IPS-15b (cell line): Measurements from ENCODE around the gene CALN1.
"Not testable (repeated sequence)": the region's sequence is repeated elsewhere in the genome, so short reads cannot be mapped to it uniquely, and the experiment has no call there.

ENCODE experiments used
- H3K27me3 ChIP-seq: one replicate; pipeline ENCODE4 v1.6.1; 2013; ENCODE audit warnings: low read length; ENCODE audit not compliant: control insufficient read depth, insufficient read depth
- H3K36me3 ChIP-seq: one replicate; pipeline ENCODE4 v1.6.1; 2013; ENCODE audit warnings: low read length; ENCODE audit not compliant: control insufficient read depth, insufficient read depth
- H3K4me1 ChIP-seq: one replicate; pipeline ENCODE4 v1.6.1; 2013; ENCODE audit warnings: mild to moderate bottlenecking, low read length; ENCODE audit not compliant: control insufficient read depth, insufficient read depth
- H3K4me3 ChIP-seq: one replicate; pipeline ENCODE4 v1.5.1; 2013; ENCODE audit warnings: low read depth, low read length
- H3K9ac ChIP-seq: one replicate; pipeline ENCODE4 v1.6.1; 2013; ENCODE audit warnings: low read depth, mild to moderate bottlenecking, low read length
- H3K9me3 ChIP-seq: one replicate; pipeline ENCODE4 v1.6.1; 2013; ENCODE audit warnings: mild to moderate bottlenecking, low read length; ENCODE audit not compliant: control insufficient read depth, insufficient read depth

The CALN1 gene

GRCh38 chr7:72406820-72407403, 5.2 kb downstream of the CALN1 start:
- H3K36me3 ChIP-seq = no peaks in the 10 kb centered on the region
- H3K9me3 ChIP-seq = no peaks in the 10 kb centered on the region
- no peaks in the 10 kb centered on the region for H3K4me1 ChIP-seq
- H3K4me3 ChIP-seq = no peak overlapping the region
- no peak overlapping the region for H3K9ac ChIP-seq
- no peaks in the 10 kb centered on the region for H3K27me3 ChIP-seq

GRCh38 chr7:72405871-72406270, 6.3 kb downstream of the CALN1 start:
- H3K4me1 ChIP-seq = no peaks in the 10 kb centered on the region
- no peak overlapping the region for H3K4me3 ChIP-seq
- H3K9me3 ChIP-seq = no peaks in the 10 kb centered on the region
- H3K36me3 ChIP-seq = no peaks in the 10 kb centered on the region
- no peak overlapping the region for H3K9ac ChIP-seq
- no peaks in the 10 kb centered on the region for H3K27me3 ChIP-seq

DNA sequence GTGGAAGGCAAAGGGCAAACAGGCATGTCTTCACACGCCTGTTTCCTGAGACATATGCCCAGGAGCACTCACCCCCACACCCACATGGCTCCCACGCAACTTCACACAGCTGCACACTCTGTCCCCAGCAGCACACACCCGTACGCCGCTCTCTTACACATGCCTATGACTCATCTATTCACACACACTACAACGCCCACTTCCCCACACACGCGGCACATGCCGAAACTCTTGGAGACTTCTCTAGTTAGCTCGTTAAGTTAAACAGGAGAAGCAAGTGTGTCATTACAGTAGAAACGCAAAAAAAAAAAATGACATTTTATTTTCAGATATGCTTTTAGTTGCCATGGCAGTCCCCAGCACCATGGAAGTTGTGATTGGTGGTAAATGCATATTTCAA, 6.7 kb downstream of the CALN1 start:
- Histone ChIP-seq H3K9me3 (no peaks in the 10 kb centered on the region), H3K27me3 (no peaks in the 10 kb centered on the region), H3K4me1 (no peaks in the 10 kb centered on the region), H3K9ac (no peak overlapping the region), H3K4me3 (no peak overlapping the region), H3K36me3 (no peaks in the 10 kb centered on the region)

DNA sequence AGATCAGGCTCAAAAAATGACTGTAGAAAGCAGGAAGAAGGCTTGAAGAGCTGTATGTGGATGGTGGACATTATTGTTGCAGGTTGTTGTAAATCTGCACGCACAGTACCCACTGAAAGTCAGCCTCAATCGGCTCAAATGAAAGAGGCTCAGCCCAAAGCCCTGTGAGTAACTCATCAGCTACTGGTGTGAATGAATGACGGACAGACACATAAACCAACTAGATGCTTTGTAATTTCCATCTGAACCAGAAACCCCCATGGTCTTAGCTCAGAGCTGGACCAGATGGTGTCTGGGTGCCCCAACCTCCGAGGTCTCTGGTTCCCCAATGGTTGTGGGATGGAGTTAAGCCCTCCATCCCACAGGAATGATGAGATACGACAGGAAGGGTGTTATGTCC, 7.4 kb downstream of the CALN1 start:
- H3K4me3 ChIP-seq = no peak overlapping the region
- no peaks in the 10 kb centered on the region for H3K27me3 ChIP-seq
- no peaks in the 10 kb centered on the region for H3K9me3 ChIP-seq

DNA sequence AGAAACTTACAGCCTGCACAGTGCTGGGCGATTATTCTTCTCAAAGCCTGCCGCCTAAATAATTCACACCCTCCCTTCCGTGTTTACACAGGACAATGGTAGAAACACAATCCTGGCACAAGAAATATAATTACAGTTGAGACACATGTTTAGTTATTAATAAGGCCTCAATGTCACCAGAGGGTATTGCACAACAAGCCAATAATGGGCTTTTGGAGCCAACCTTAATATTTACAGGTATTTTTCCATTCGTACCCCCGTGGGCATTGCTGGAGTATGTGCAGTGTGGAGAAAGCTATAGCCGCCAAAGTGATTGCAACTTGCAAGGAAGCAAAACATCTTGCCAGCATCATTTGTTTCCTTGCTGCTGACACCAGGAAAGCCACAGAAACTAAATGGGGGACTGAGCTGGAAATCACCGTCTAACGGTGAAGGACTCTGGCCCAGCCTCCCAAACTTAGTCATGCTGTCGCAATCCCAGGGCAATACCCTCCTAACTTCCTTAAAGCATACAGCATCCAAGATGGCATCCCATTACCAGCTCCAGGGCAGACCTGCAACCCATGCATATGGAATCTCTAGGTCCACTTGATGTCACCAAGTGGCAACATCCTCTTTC, 8.6 kb downstream of the CALN1 start:
- H3K4me3 ChIP-seq = no peak overlapping the region
- no peaks in the 10 kb centered on the region for H3K27me3 ChIP-seq
- no peaks in the 10 kb centered on the region for H3K4me1 ChIP-seq
- no peaks in the 10 kb centered on the region for H3K9me3 ChIP-seq
- H3K36me3 ChIP-seq = no peaks in the 10 kb centered on the region
- H3K9ac ChIP-seq = no peak overlapping the region

More for the DNA sequence above, 7.4 kb downstream of the CALN1 start:
- H3K4me1 ChIP-seq = no peaks in the 10 kb centered on the region
- H3K36me3 ChIP-seq = no peaks in the 10 kb centered on the region
- no peak overlapping the region for H3K9ac ChIP-seq

- H3K27me3 ChIP-seq = no peaks in the 10 kb centered on the region
- H3K9me3 ChIP-seq = no peaks in the 10 kb centered on the region
- no peaks in the 10 kb centered on the region for H3K36me3 ChIP-seq
- H3K4me3 ChIP-seq = no peak overlapping the region
- no peaks in the 10 kb centered on the region for H3K4me1 ChIP-seq
- no peak overlapping the region for H3K9ac ChIP-seq
Observed at GRCh38 chr7:72394016-72394415, 18.1 kb downstream of the CALN1 start.

DNA sequence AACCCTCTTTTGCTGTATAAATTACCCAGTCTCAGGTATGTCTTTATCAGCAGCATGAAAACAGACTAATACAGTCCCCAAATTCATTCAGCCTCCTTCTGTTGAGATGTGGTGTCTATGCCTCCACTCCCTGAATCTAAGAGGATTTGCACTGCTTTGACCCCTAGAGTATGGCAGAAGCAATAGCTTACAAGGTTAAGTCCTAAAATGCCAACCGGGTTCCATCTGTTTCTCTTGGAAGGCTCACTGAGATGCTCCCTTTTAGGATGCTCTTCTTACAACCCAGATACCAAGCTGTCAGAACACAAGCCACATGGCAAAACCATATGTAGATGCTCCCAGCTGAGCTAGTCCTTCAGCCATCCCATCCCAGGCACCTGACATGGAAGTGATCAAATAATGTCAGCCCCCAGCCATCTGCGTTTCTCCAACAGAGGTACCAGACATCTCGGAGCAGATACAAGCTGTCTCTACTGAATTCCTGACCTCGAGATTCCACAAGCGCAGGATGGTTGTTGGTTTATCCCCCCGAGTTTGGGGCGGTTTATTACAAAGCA, 20.2 kb downstream of the CALN1 start:
- no peaks in the 10 kb centered on the region for H3K27me3 ChIP-seq
- H3K9me3 ChIP-seq = no peaks in the 10 kb centered on the region
- no peaks in the 10 kb centered on the region for H3K36me3 ChIP-seq
- no peak overlapping the region for H3K4me3 ChIP-seq
- H3K4me1 ChIP-seq = no peaks in the 10 kb centered on the region
- no peak overlapping the region for H3K9ac ChIP-seq

GRCh38 chr7:72386118-72386517, 26.0 kb downstream of the CALN1 start:
- Histone ChIP-seq H3K27me3 (no peaks in the 10 kb centered on the region), H3K36me3 (no peaks in the 10 kb centered on the region), H3K9me3 (no peaks in the 10 kb centered on the region), H3K4me3 (no peak overlapping the region), H3K4me1 (no peaks in the 10 kb centered on the region), H3K9ac (no peak overlapping the region)

- Histone ChIP-seq H3K9me3 (no peaks in the 10 kb centered on the region), H3K27me3 (no peaks in the 10 kb centered on the region), H3K4me3 (no peak overlapping the region), H3K36me3 (no peaks in the 10 kb centered on the region), H3K4me1 (no peaks in the 10 kb centered on the region), H3K9ac (no peak overlapping the region)
Observed at GRCh38 chr7:72362246-72362645, 49.9 kb downstream of the CALN1 start.

DNA sequence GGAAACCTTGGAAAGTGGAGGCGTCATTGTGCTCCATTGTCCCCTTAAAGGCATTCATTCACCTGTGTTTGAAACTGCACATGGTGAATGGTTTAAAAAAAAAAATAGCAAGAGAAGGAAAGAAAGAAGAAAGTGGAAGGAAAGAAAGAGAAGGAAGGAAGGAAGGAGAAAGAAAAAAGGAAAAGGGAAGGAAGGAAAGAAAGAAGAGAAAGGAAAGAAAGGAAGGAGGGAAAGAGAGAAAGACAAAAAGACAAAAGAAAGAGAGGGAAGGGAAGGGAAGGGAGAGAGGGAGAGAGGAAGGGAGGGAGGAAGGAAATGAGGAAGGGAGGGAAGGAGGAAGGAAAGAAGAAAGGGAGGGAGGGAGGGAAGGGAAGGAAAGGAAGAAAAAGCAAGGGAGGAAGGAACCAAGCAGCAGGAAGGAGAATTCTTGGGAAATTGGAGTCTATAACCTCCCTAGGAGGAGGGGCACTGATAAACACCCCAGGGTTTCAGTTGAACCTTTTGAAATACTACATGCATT, 66.9 kb downstream of the CALN1 start:
- Histone ChIP-seq H3K27me3 (no peaks in the 10 kb centered on the region), H3K36me3 (no peaks in the 10 kb centered on the region), H3K4me3 (no peak overlapping the region), H3K4me1 (peaks cover 7% of the 10 kb centered on the region), H3K9ac (no peak overlapping the region), H3K9me3 (no peaks in the 10 kb centered on the region)

DNA sequence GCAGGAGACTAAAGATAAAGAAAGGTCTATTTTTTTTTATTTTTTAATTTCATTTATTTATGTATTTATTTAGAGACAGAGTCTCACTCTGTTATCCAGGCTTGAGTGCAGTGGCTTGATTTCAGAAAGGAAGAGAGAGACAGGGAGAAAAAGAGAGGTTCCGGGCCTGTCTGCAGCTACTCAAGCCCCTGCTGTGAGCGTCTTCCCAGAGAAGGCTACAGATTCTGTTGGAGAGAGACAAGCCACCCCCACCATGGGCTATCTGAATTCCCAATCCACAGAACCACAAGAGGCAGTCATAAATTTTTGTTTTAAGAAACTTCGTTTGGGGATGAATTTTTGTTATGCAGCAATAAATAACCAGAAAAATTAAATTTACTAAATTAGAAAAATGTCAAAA, 68.1 kb downstream of the CALN1 start:
- peaks cover 7% of the 10 kb centered on the region for H3K4me1 ChIP-seq

GRCh38 chr7:72343354-72343753, 68.8 kb downstream of the CALN1 start:
- H3K36me3 ChIP-seq, H3K9me3 ChIP-seq, H3K4me1 ChIP-seq, H3K4me3 ChIP-seq, H3K9ac ChIP-seq, H3K27me3 ChIP-seq: not testable (repeated sequence)

More for the DNA sequence above, 68.1 kb downstream of the CALN1 start:
- H3K4me3 ChIP-seq = no peak overlapping the region
- no peaks in the 10 kb centered on the region for H3K36me3 ChIP-seq
- no peak overlapping the region for H3K9ac ChIP-seq
- no peaks in the 10 kb centered on the region for H3K9me3 ChIP-seq
- H3K27me3 ChIP-seq = peaks cover 6% of the 10 kb centered on the region
